Lung (tissue), 12 donors: ENCODE results near the gene RTP5. TPM values are rescaled to one million over a fixed set of nuclear protein-coding genes. Genes with fewer than 3 reads are reported as not detected.

Source experiments
- ATAC-seq: fragments of 200-7000 bp; cut with Tn5 transposase; one replicate; pipeline ENCODE4 v1.9.1; 2020; ENCODE audit warnings: moderate number of reproducible peaks; ENCODE audit not compliant: insufficient read depth, low FRiP score
- DNase-seq, 3 donors: peaks; one replicate each; pipeline ENCODE4 v3.0.0-alpha.2; 2013 to 2017
- H3K27ac ChIP-seq, 2 donors: one replicate each; pipeline ENCODE4 v1.5.1; 2013; ENCODE audit warnings: mild to moderate bottlenecking in 2 of 2, moderate library complexity in 2 of 2, control low read depth in 1 of 2, inconsistent platforms in 1 of 2, low read depth in 1 of 2, low read length in 1 of 2
- H3K27me3 ChIP-seq, 3 donors: one replicate each; pipeline ENCODE4 v1.5.1; 2013; ENCODE audit warnings: low read length in 2 of 3; ENCODE audit not compliant: control insufficient read depth in 3 of 3, insufficient read depth in 3 of 3
- H3K36me3 ChIP-seq, 4 donors: one replicate each; pipeline ENCODE4 v1.5.1; 2013; ENCODE audit warnings: low read length in 4 of 4, mild to moderate bottlenecking in 1 of 4, moderate library complexity in 1 of 4; ENCODE audit not compliant: control insufficient read depth in 4 of 4, insufficient read depth in 4 of 4
- H3K4me1 ChIP-seq, 5 donors: one replicate each; pipeline ENCODE4 v1.5.1; 2013; ENCODE audit warnings: low read length in 5 of 5, mild to moderate bottlenecking in 2 of 5, moderate library complexity in 1 of 5; ENCODE audit not compliant: control insufficient read depth in 5 of 5, insufficient read depth in 5 of 5
- H3K4me3 ChIP-seq: one replicate; pipeline ENCODE4 v1.5.1; 2013; ENCODE audit warnings: mild to moderate bottlenecking, control low read depth, moderate library complexity
- H3K9ac ChIP-seq, 2 donors: one replicate each; pipeline ENCODE4 v1.5.1; 2013; ENCODE audit warnings: low read length in 2 of 2, control low read depth in 1 of 2; ENCODE audit not compliant: insufficient read depth in 1 of 2
- H3K9me3 ChIP-seq, 4 donors: one replicate each; pipeline ENCODE4 v1.5.1; 2013; ENCODE audit warnings: low read length in 3 of 4, mild to moderate bottlenecking in 1 of 4, moderate library complexity in 1 of 4; ENCODE audit not compliant: control insufficient read depth in 4 of 4, insufficient read depth in 3 of 4
- CTCF ChIP-seq: IDR thresholded peaks from 2 replicates; pipeline ENCODE4 v1.5.1; 2012; ENCODE audit warnings: mild to moderate bottlenecking; ENCODE audit errors: control extremely low read depth, extremely low read depth
- WGBS, 2 donors: extraction: QIAGEN DNeasy Blood & Tissue Kit; methylation state at CpG; one replicate each; pipeline ENCODE4 v1.1.7; 2013; 5-methylcytosine and 5-hydroxymethylcytosine counted together
- polyA plus RNA-seq, 2 donors: library from polyadenylated mRNA; stranded (reverse); fragments of 200-250 nt; gene quantifications; one replicate each; pipeline ENCODE4 v1.2.1, GENCODE V29; 2013
- total RNA-seq, 2 donors: library from RNA; depleted of rRNA in 1 of 2; stranded (reverse); fragments of >200 nt in 1 of 2; gene quantifications; one replicate each; pipeline ENCODE4 v1.2.1, GENCODE V29; 2014 to 2021
- donor health status: control.
- donor health status: control.
- donor health status: Bipolar disorder and iron deficiency.
- donor health status: healthy.
- donor health status: DM: yes; HTN: yes; CAD: no.

RTP5 gene
- total and polyA plus RNA-seq, 4 donors: 0.08 to 0.13 (median 0.09) TPM; not detected in 1

GRCh38 chr2:241901500-241902351 is 32.2 kb downstream of the RTP5 start:
- peaks cover 0 to 4% (median 0%) of the 10 kb centered on the region in 3 donors for H3K27me3 ChIP-seq
- H3K4me3 ChIP-seq: no peak overlapping the region
- peaks cover 0 to 33% (median 7%) of the 10 kb centered on the region in 5 donors for H3K4me1 ChIP-seq
- H3K27ac ChIP-seq: no peak overlapping the region
- no peak for TF ChIP-seq CTCF
- 66 to 70% methylated on average over 54 of the region's 54 CpGs for WGBS, 2 donors
- ATAC-seq (peak; percentile 24), DNase-seq (peak; percentile 38 to 71 (median 62))
- no peaks in the 10 kb centered on the region for H3K36me3 ChIP-seq
- H3K9me3 ChIP-seq: no peaks in the 10 kb centered on the region
- no peak overlapping the region for H3K9ac ChIP-seq

- H3K36me3 ChIP-seq: no peaks in the 10 kb centered on the region
- H3K27ac ChIP-seq: no peak overlapping the region
- H3K9ac ChIP-seq: no peak overlapping the region
- TF ChIP-seq CTCF: no peak
- 77 to 78% methylated on average over 37 to 48 of the region's 48 CpGs for WGBS, 2 donors
- no peak for ATAC-seq
- H3K4me1 ChIP-seq: peaks cover 0 to 33% (median 7%) of the 10 kb centered on the region in 5 donors
- H3K4me3 ChIP-seq: no peak overlapping the region
- no peaks in the 10 kb centered on the region for H3K9me3 ChIP-seq
- no peak for DNase-seq
- H3K27me3 ChIP-seq: peaks cover 0 to 4% (median 0%) of the 10 kb centered on the region in 3 donors
Observed at GRCh38 chr2:241902357-241902991, 32.9 kb downstream of the RTP5 start.

- Histone ChIP-seq H3K9me3 (no peaks in the 10 kb centered on the region), H3K9ac (no peak overlapping the region), H3K27ac (no peak overlapping the region), H3K27me3 (peaks cover 0 to 4% (median 0%) of the 10 kb centered on the region in 3 donors), H3K4me1 (peaks cover 0 to 33% (median 7%) of the 10 kb centered on the region in 5 donors), H3K36me3 (no peaks in the 10 kb centered on the region), H3K4me3 (no peak overlapping the region)
- WGBS, 2 donors: 96% methylated on average over 39 to 40 of the region's 40 CpGs
- ATAC-seq (no peak), DNase-seq (no peak)
- no peak for TF ChIP-seq CTCF
Observed at GRCh38 chr2:241903121-241904010, 33.8 kb downstream of the RTP5 start.
